Hematopoietic multipotent progenitor cell (in vitro differentiated cells): ENCODE results near the gene IFITM2. TPM values are rescaled to one million over a fixed set of nuclear protein-coding genes. Genes with fewer than 3 reads are reported as not detected.
"Not testable (repeated sequence)": the region's sequence is repeated elsewhere in the genome, so short reads cannot be mapped to it uniquely, and the experiment has no call there.

Experiments used
- DNase-seq, 3 donors: peaks; one replicate each; pipeline ENCODE4 v3.0.0-alpha.2; 2011 to 2015; ENCODE audit warnings: low read depth in 2 of 3, low spot score in 2 of 3
- total RNA-seq: library from RNA; depleted of rRNA; stranded (reverse); fragments of >200 nt; gene quantifications from one replicate; pipeline ENCODE4 v1.2.3, GENCODE V29; 2012

The IFITM2 gene
- total RNA-seq, 1 donor, result 200 TPM

- DNase-seq, result peak in 1 of 3 donors; percentile 38
These were observed 28.4 kb downstream of the IFITM2 start for GRCh38 chr11:335779-336658.

GRCh38 chr11:336659-337198 is 29.1 kb downstream of the IFITM2 start:
- DNase-seq, result no peak

- no peak for DNase-seq
These were observed 30.1 kb downstream of the IFITM2 start for GRCh38 chr11:337711-338110.

- DNase-seq, result no peak
These were observed 32.3 kb downstream of the IFITM2 start for GRCh38 chr11:339963-340362.

GRCh38 chr11:340539-341512 is 33.2 kb downstream of the IFITM2 start:
- DNase-seq, result no peak

- no peak for DNase-seq
These were observed 34.7 kb downstream of the IFITM2 start for GRCh38 chr11:342328-342727.

- DNase-seq, result no peak
These were observed 37.4 kb downstream of the IFITM2 start for GRCh38 chr11:344836-345578.

- no peak for DNase-seq
These were observed 38.9 kb downstream of the IFITM2 start for GRCh38 chr11:346529-346928.

- DNase-seq, result not testable (repeated sequence)
These were observed 41.8 kb downstream of the IFITM2 start for GRCh38 chr11:349270-349954.

- DNase-seq, result not testable (repeated sequence)
These were observed 42.6 kb downstream of the IFITM2 start for GRCh38 chr11:350033-350722.

- no peak for DNase-seq
These were observed 43.2 kb downstream of the IFITM2 start for GRCh38 chr11:350723-351255.

GRCh38 chr11:351411-351810 is 43.8 kb downstream of the IFITM2 start:
- DNase-seq, result no peak

- no peak for DNase-seq
These were observed 44.9 kb downstream of the IFITM2 start for GRCh38 chr11:352456-353031.

- DNase-seq, result no peak
These were observed 45.7 kb downstream of the IFITM2 start for GRCh38 chr11:353179-353873.

- DNase-seq, result peak; percentile 77 to 91 (median 87)
These were observed 48.2 kb downstream of the IFITM2 start for GRCh38 chr11:355581-356458.

GRCh38 chr11:356610-357009 is 49.0 kb downstream of the IFITM2 start:
- no peak for DNase-seq

- DNase-seq, result no peak
These were observed 50.0 kb downstream of the IFITM2 start for GRCh38 chr11:357582-357981.
